NB4 (cell line): ENCODE data around the gene DNAJC6.

Source experiments
- MYC ChIP-seq: IDR thresholded peaks from 2 replicates; pipeline ENCODE4 v1.6.1; 2011; ENCODE audit warnings: low read depth, low read length
- POLR2A ChIP-seq: IDR thresholded peaks from 2 replicates; pipeline ENCODE4 v1.6.1; 2011; ENCODE audit warnings: mild to moderate bottlenecking; ENCODE audit not compliant: insufficient read length; ENCODE audit errors: extremely low read depth
- TF ChIP-seq, protein P1 (sequence below): IDR thresholded peaks from one replicate; pipeline ENCODE4 v1.5.1; 2012; ENCODE audit warnings: low read depth, low read length
- TF ChIP-seq, protein P2 (sequence below): IDR thresholded peaks from 2 replicates; pipeline ENCODE4 v1.6.1; 2011; ENCODE audit warnings: low read depth, low read length

DNA sequence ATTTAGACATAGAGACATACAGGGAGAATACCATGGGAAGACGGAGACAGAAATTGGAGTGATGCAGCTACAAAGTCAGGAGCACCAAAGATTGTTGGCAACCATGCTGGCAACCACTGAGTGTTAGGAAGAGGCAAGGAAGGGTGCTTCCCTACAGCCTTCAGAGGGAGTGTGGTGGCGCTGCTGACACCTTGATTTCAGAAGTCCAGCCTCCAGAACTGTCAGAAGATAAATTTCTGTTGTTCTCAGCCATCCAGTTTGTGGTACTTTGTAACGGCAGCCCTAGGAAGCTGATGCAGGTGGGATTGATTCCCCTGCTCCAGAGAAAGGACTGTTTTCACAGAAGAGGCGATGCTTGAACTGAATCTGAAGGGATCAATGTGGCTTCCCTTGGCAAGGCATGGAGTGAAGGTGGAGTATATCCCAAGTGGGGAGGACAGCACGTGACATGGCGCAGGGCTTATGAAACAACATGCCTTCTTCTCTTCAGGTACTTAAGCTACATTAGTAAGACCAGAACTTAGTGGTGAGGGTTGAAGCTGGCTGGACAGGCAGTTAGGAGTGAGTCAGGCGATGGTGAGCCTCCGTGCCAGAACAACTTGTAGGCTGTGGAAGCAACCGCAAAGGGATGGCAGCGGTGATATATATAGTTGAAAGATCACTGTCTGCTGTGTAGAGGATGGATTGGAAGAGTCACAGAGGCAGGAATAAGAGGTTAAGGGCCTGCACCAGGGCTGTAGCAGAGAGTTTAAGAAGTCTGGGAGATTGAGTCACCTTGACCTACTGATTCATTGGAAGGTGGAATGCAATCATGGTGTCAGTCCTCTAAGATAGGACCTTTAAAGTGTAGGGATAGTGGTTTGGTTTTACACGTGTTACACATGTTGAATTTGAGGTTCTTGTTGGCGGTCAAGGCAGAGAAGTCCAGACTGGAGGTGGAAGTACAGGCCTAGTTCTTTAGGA is 113.2 kb downstream of the DNAJC6 start:
- TF ChIP-seq, protein P1, sequence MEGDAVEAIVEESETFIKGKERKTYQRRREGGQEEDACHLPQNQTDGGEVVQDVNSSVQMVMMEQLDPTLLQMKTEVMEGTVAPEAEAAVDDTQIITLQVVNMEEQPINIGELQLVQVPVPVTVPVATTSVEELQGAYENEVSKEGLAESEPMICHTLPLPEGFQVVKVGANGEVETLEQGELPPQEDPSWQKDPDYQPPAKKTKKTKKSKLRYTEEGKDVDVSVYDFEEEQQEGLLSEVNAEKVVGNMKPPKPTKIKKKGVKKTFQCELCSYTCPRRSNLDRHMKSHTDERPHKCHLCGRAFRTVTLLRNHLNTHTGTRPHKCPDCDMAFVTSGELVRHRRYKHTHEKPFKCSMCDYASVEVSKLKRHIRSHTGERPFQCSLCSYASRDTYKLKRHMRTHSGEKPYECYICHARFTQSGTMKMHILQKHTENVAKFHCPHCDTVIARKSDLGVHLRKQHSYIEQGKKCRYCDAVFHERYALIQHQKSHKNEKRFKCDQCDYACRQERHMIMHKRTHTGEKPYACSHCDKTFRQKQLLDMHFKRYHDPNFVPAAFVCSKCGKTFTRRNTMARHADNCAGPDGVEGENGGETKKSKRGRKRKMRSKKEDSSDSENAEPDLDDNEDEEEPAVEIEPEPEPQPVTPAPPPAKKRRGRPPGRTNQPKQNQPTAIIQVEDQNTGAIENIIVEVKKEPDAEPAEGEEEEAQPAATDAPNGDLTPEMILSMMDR: no peak
- TF ChIP-seq POLR2A (no peak), MYC (no peak)
- TF ChIP-seq, protein P2, sequence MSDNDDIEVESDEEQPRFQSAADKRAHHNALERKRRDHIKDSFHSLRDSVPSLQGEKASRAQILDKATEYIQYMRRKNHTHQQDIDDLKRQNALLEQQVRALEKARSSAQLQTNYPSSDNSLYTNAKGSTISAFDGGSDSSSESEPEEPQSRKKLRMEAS: no peak
